Gastroesophageal sphincter (tissue), 4 donors: Measurements from ENCODE around the gene PTGES2. TPM values are rescaled to one million over a fixed set of nuclear protein-coding genes. Genes with fewer than 3 reads are reported as not detected.

Experiments
- ATAC-seq: fragments of 150-250 bp; one replicate; pipeline ENCODE4 v1.9.1; 2016; ENCODE audit warnings: mild to moderate bottlenecking, moderate library complexity
- H3K27ac ChIP-seq, 4 donors: fragments of 200-600 bp; sonication (generic) in 3 of 4; 1 replicate in 3 of 4; 2 replicates in 1 of 4; pipeline ENCODE4 v1.5.1; 2016 to 2019
- H3K27me3 ChIP-seq: fragments of 200-600 bp; sonication (generic); one replicate; pipeline ENCODE4 v1.5.1; 2019
- H3K36me3 ChIP-seq, 2 donors: fragments of 200-600 bp; sonication (generic); one replicate each; pipeline ENCODE4 v1.5.1; 2019; ENCODE audit warnings: control low read depth in 1 of 2
- H3K4me1 ChIP-seq, 3 donors: fragments of 200-600 bp; sonication (generic); 1 replicate in 2 of 3; 2 replicates in 1 of 3; pipeline ENCODE4 v1.5.1; 2016 to 2019; ENCODE audit warnings: control low read depth in 2 of 3
- H3K4me3 ChIP-seq, 2 donors: fragments of 200-600 bp; sonication (generic); one replicate each; pipeline ENCODE4 v1.5.1; 2019; ENCODE audit warnings: mild to moderate bottlenecking in 1 of 2, moderate library complexity in 1 of 2
- H3K9me3 ChIP-seq, 3 donors: fragments of 200-600 bp; sonication (generic); one replicate each; pipeline ENCODE4 v1.5.1; 2017 to 2019; ENCODE audit warnings: control low read depth in 2 of 3
- CTCF ChIP-seq, 4 experiments: fragments of 200-600 bp in 2 of 4; fragments of 450-650 bp in 2 of 4; sonication (generic) in 1 of 4; IDR thresholded peaks; one replicate each; pipeline ENCODE4 v1.5.1; 2017 to 2019; ENCODE audit warnings: antibody characterized with exemption in 4 of 4, mild to moderate bottlenecking in 2 of 4, moderate library complexity in 2 of 4
- EP300 ChIP-seq: sonication (generic); formaldehyde crosslinking; IDR thresholded peaks from one replicate; pipeline ENCODE4 v1.6.1; 2017; ENCODE audit warnings: antibody characterized with exemption, mild to moderate bottlenecking
- POLR2A ChIP-seq, 2 donors: fragments of 450-650 bp; IDR thresholded peaks; one replicate each; pipeline ENCODE4 v1.6.1; 2017; ENCODE audit warnings: antibody characterized with exemption in 2 of 2, mild to moderate bottlenecking in 2 of 2, moderate library complexity in 1 of 2
- POLR2AphosphoS5 ChIP-seq: sonication (generic); formaldehyde crosslinking; IDR thresholded peaks from one replicate; pipeline ENCODE4 v1.6.1; 2017; ENCODE audit warnings: antibody characterized with exemption
- WGBS, 2 donors: methylation state at CpG; one replicate each; pipeline ENCODE4 v1.1.5; 2018; ENCODE audit warnings: low coverage in 1 of 2; 5-methylcytosine and 5-hydroxymethylcytosine counted together
- total RNA-seq, 4 donors: library from RNA; depleted of rRNA; stranded (reverse); fragments of >200 nt; gene quantifications; one replicate each; pipeline ENCODE4 v1.1.0, GENCODE V29; 2016

Gene PTGES2
- total RNA-seq, 4 donors from 2014 or later = 46.1 to 85.8 (median 57.5) TPM

GRCh38 chr9:128163523-128164306 is 36.2 kb upstream of the PTGES2 start:
- Histone ChIP-seq H3K27me3 (no peaks in the 10 kb centered on the region), H3K4me1 (peaks cover 0 to 30% (median 7%) of the 10 kb centered on the region in 3 donors), H3K36me3 (peaks cover 0 to 62% of the 10 kb centered on the region in 2 donors), H3K27ac (no peak overlapping the region), H3K9me3 (no peaks in the 10 kb centered on the region), H3K4me3 (no peak overlapping the region)
- no peak for ATAC-seq
- 100% methylated on average over 4 of the region's 10 CpGs; no CpG with 5 or more reads in 1 of the 2 donors for WGBS, 2 donors
- TF ChIP-seq EP300 (no peak), CTCF (IDR thresholded peaks at IDR 0.05) (no peak), POLR2AphosphoS5 (no peak), POLR2A (IDR thresholded peaks at IDR 0.05) (no peak)

- 90% methylated on average over 2 to 4 of the region's 6 CpGs for WGBS, 2 donors
- H3K27me3 ChIP-seq = no peaks in the 10 kb centered on the region
- peaks cover 0 to 56% of the 10 kb centered on the region in 2 donors for H3K36me3 ChIP-seq
These were observed 35.5 kb upstream of the PTGES2 start for GRCh38 chr9:128163027-128163515.

GRCh38 chr9:128162215-128163026 is 34.9 kb upstream of the PTGES2 start:
- no peaks in the 10 kb centered on the region for H3K9me3 ChIP-seq
- H3K4me3 ChIP-seq = no peak overlapping the region
- peaks cover 0 to 30% (median 7%) of the 10 kb centered on the region in 3 donors for H3K4me1 ChIP-seq
- no peak for TF ChIP-seq POLR2A (IDR thresholded peaks at IDR 0.05)
- TF ChIP-seq EP300 = no peak
- TF ChIP-seq CTCF (IDR thresholded peaks at IDR 0.05) = no peak
- no peak for TF ChIP-seq POLR2AphosphoS5
- 100% methylated on average over 1 of the region's 10 CpGs; no CpG with 5 or more reads in 1 of the 2 donors for WGBS, 2 donors
- ATAC-seq = no peak
- H3K27ac ChIP-seq = no peak overlapping the region
- H3K27me3 ChIP-seq = no peaks in the 10 kb centered on the region
- H3K36me3 ChIP-seq = peaks cover 0 to 49% of the 10 kb centered on the region in 2 donors

More at GRCh38 chr9:128163027-128163515, 35.5 kb upstream of the PTGES2 start:
- no peak for ATAC-seq
- Histone ChIP-seq H3K4me1 (peaks cover 0 to 30% (median 7%) of the 10 kb centered on the region in 3 donors), H3K4me3 (no peak overlapping the region), H3K9me3 (no peaks in the 10 kb centered on the region), H3K27ac (no peak overlapping the region)
- TF ChIP-seq POLR2A (IDR thresholded peaks at IDR 0.05) (no peak), CTCF (IDR thresholded peaks at IDR 0.05) (no peak), EP300 (no peak), POLR2AphosphoS5 (no peak)

- no peaks in the 10 kb centered on the region for H3K27me3 ChIP-seq
- H3K36me3 ChIP-seq = peaks cover 0 to 39% of the 10 kb centered on the region in 2 donors
- no peak overlapping the region for H3K27ac ChIP-seq
- ATAC-seq = no peak
- 87 to 96% methylated on average over 7 to 11 of the region's 13 CpGs for WGBS, 2 donors
- peaks cover 0 to 30% (median 7%) of the 10 kb centered on the region in 3 donors for H3K4me1 ChIP-seq
- no peak for TF ChIP-seq CTCF (IDR thresholded peaks at IDR 0.05)
- TF ChIP-seq EP300 = no peak
- TF ChIP-seq POLR2AphosphoS5 = no peak
- no peak for TF ChIP-seq POLR2A (IDR thresholded peaks at IDR 0.05)
- no peaks in the 10 kb centered on the region for H3K9me3 ChIP-seq
- no peak overlapping the region for H3K4me3 ChIP-seq
These were observed 33.8 kb upstream of the PTGES2 start for GRCh38 chr9:128161215-128161902.
